Tibial nerve (tissue), 4 donors: ENCODE results near the gene CHN1. TPM values are rescaled to one million over a fixed set of nuclear protein-coding genes. Genes with fewer than 3 reads are reported as not detected.
A peak's percentile ranks its signal among the peaks of the same experiment; 100 is the strongest.

Experiments
- DNase-seq, 2 donors: peaks; one replicate each; pipeline ENCODE4 v3.0.0-alpha.2; 2019; ENCODE audit warnings: low spot score in 2 of 2
- H3K27ac ChIP-seq, 4 donors: fragments of 200-600 bp; sonication (generic) in 3 of 4; one replicate each; pipeline ENCODE4 v1.5.1; 2017 to 2019; ENCODE audit warnings: mild to moderate bottlenecking in 1 of 4
- H3K27me3 ChIP-seq, 2 donors: fragments of 200-600 bp; sonication (generic) in 1 of 2; one replicate each; pipeline versions ENCODE4 v1.5.1 to v1.6.0; 2017 to 2019
- H3K36me3 ChIP-seq, 3 donors: fragments of 200-600 bp; sonication (generic); one replicate each; pipeline ENCODE4 v1.5.1; 2018 to 2019
- H3K4me1 ChIP-seq, 4 donors: fragments of 200-600 bp; sonication (generic) in 3 of 4; one replicate each; pipeline ENCODE4 v1.5.1; 2017 to 2019
- H3K4me3 ChIP-seq, 4 donors: fragments of 200-600 bp; sonication (generic) in 3 of 4; one replicate each; pipeline ENCODE4 v1.5.1; 2017 to 2019; ENCODE audit warnings: mild to moderate bottlenecking in 1 of 4, moderate library complexity in 1 of 4
- H3K9me3 ChIP-seq, 4 donors: fragments of 200-600 bp; sonication (generic) in 3 of 4; one replicate each; pipeline ENCODE4 v1.5.1; 2017 to 2019
- EP300 ChIP-seq, 2 donors: sonication (generic); formaldehyde crosslinking; IDR thresholded peaks; one replicate each; pipeline ENCODE4 v1.6.1; 2017; ENCODE audit warnings: antibody characterized with exemption in 2 of 2, mild to moderate bottlenecking in 1 of 2
- POLR2A ChIP-seq, 2 donors: fragments of 450-650 bp; IDR thresholded peaks; one replicate each; pipeline ENCODE4 v1.6.1; 2017; ENCODE audit warnings: antibody characterized with exemption in 2 of 2, mild to moderate bottlenecking in 2 of 2, moderate library complexity in 2 of 2
- WGBS, 2 donors: methylation state at CpG; one replicate each; pipeline ENCODE4 v1.1.5; 2018; 5-methylcytosine and 5-hydroxymethylcytosine counted together
- total RNA-seq, 4 donors: library from RNA; depleted of rRNA; stranded (reverse); fragments of >200 nt; gene quantifications; one replicate each; pipeline ENCODE4 v1.1.0, GENCODE V29; 2016
- TF ChIP-seq, protein P1 (sequence below), 5 experiments: fragments of 200-600 bp in 3 of 5; fragments of 450-650 bp in 2 of 5; sonication (generic) in 3 of 5; IDR thresholded peaks; one replicate each; pipeline ENCODE4 v1.5.1; 2016 to 2019; ENCODE audit warnings: antibody characterized with exemption in 5 of 5, mild to moderate bottlenecking in 3 of 5, moderate library complexity in 2 of 5

CHN1 gene
- total RNA-seq, 4 donors from 2014 or later = 17.3 to 27.2 (median 23.8) TPM

DNA sequence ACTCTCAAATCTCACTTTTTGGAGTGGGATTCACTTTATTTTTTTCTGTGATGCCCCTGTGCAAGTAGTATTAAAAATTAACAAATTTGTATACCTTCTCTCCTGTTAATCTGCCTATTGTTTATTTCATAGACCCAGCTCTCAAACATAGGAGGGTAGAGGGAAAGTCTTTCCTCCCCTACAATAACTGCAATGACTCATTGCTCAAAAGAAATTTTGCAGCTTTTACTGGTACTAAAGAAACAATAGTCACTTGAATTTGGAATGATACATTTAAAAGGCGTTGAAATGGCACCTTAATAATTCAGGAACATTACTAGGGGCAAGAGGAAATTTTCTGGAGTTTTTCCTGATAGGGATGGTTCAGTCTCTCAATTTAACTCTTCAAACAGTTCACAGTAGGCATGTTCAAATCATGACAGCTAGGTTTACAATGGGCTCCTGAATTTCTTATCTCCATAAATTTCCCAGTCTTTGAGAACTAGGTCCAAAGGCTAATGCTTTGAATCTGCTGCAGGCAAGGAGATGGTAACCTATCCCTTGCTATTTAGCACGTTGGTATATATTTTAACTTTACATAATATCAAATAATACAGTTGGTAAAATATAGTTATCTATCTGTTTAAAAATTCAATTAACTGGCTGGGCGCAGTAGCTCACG, 88.8 kb downstream of the CHN1 start:
- TF ChIP-seq POLR2A (IDR thresholded peaks at IDR 0.05) (no peak), EP300 (IDR thresholded peaks at IDR 0.05) (no peak)
- TF ChIP-seq, protein P1, sequence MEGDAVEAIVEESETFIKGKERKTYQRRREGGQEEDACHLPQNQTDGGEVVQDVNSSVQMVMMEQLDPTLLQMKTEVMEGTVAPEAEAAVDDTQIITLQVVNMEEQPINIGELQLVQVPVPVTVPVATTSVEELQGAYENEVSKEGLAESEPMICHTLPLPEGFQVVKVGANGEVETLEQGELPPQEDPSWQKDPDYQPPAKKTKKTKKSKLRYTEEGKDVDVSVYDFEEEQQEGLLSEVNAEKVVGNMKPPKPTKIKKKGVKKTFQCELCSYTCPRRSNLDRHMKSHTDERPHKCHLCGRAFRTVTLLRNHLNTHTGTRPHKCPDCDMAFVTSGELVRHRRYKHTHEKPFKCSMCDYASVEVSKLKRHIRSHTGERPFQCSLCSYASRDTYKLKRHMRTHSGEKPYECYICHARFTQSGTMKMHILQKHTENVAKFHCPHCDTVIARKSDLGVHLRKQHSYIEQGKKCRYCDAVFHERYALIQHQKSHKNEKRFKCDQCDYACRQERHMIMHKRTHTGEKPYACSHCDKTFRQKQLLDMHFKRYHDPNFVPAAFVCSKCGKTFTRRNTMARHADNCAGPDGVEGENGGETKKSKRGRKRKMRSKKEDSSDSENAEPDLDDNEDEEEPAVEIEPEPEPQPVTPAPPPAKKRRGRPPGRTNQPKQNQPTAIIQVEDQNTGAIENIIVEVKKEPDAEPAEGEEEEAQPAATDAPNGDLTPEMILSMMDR (IDR thresholded peaks at IDR 0.05) = no peak
- 93% methylated on average over 4 of the region's 4 CpGs for WGBS, 2 donors

DNA sequence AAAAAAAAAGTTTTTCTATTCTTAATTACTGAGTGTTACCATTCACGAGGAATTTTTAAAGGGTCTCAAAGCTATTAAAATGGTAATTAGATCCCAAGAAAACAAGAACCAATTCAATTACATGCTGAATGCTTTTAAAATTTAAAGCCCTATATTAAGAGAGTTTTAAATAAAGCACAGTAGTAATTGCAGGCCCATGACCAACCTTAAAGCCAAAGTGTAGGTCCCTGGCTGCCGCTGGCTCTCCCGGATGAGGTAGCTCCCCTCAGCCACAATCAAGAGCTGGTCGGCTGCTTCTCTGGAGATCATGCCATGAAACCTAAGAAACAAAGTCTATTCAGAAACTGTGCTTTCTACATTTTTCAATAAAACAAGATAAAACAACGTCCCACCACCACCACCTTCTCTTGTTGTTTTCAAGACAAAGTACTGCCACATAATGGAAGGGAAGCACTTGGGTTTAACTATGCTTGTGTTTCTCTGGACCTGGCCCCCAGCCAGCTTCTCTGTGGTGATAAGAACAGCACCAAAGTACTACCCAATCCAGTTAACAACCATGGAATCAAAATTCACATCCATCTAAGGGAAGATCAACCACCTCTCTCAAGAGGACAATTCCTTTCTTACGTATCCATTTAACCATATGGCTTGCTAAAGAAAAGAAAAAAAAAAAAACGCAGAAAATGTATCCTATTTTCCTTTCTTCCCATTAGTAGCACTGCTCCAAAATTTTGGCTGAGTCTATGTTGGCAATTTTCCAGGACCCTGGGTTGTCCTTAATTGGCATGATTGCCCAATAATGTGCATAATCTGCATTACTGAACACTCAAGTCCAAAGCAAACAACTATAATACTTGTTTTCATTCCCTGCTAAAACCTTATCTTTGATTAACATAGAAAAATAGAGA, 90.1 kb downstream of the CHN1 start:
- Histone ChIP-seq H3K4me1 (peaks cover 0 to 10% (median 0%) of the 10 kb centered on the region in 4 donors), H3K27ac (peak overlapping the region in 1 of 4 donors; percentile 3), H3K27me3 (no peaks in the 10 kb centered on the region), H3K9me3 (no peaks in the 10 kb centered on the region), H3K4me3 (no peak overlapping the region), H3K36me3 (peaks cover 0 to 10% (median 0%) of the 10 kb centered on the region in 3 donors)
- 70% methylated on average over 7 of the region's 7 CpGs for WGBS, 2 donors
- TF ChIP-seq, protein P1 (IDR thresholded peaks at IDR 0.05) = no peak
- TF ChIP-seq POLR2A (IDR thresholded peaks at IDR 0.05) (no peak), EP300 (IDR thresholded peaks at IDR 0.05) (no peak)
- peak in 1 of 2 donors; percentile 27 for DNase-seq

More for the DNA sequence above, 88.8 kb downstream of the CHN1 start:
- H3K27me3 ChIP-seq = no peaks in the 10 kb centered on the region
- no peak overlapping the region for H3K4me3 ChIP-seq
- H3K27ac ChIP-seq = no peak overlapping the region
- peaks cover 0 to 10% (median 0%) of the 10 kb centered on the region in 4 donors for H3K4me1 ChIP-seq
- no peaks in the 10 kb centered on the region for H3K9me3 ChIP-seq
- H3K36me3 ChIP-seq = peaks cover 0 to 10% (median 0%) of the 10 kb centered on the region in 3 donors
- DNase-seq = no peak

DNA sequence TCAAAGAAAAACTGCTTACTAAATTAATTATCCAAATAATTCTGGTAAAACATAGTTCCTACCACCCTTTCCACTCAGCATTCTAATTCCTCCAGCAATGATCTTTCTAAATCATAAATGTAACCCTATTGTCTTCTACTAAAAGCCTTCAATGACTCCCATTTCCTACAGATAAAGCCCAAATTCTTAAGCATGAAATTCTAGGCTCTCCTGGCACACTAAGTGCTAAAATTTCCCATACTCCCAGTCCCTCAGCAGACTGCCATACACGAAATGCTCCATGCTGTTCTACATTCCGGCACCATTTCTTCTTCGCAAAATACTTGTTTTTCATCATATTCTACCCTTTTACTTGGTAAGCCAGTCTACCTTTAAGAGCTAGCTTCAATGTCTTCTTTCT, 96.9 kb downstream of the CHN1 start:
- no peaks in the 10 kb centered on the region for H3K36me3 ChIP-seq
- no peaks in the 10 kb centered on the region for H3K27me3 ChIP-seq
- no peak for TF ChIP-seq EP300 (IDR thresholded peaks at IDR 0.05)
- TF ChIP-seq POLR2A (IDR thresholded peaks at IDR 0.05) = no peak
- TF ChIP-seq, protein P1 (IDR thresholded peaks at IDR 0.05) = no peak
- 94 to 99% methylated on average over 3 of the region's 3 CpGs for WGBS, 2 donors
- H3K9me3 ChIP-seq = no peaks in the 10 kb centered on the region
- H3K4me1 ChIP-seq = no peaks in the 10 kb centered on the region
- H3K4me3 ChIP-seq = no peak overlapping the region
- no peak for DNase-seq
- H3K27ac ChIP-seq = no peak overlapping the region

DNA sequence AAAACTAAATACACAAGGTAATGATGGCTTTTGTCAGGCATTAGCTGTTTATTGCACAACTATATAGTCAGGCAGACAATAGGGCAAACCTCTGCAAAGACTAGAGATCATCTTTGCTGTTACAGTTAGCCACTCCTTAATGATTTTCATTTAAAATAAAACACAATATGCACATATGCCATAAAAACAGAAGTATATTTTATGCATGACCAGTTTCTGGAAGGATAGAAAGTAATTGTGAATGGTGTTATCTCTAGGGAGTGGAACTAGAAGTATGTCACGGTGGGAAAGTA, 102.0 kb downstream of the CHN1 start:
- H3K27ac ChIP-seq = no peak overlapping the region
- no peak overlapping the region for H3K4me3 ChIP-seq
- 76 to 86% methylated on average over 1 of the region's 1 CpG for WGBS, 2 donors
- TF ChIP-seq EP300 (IDR thresholded peaks at IDR 0.05) (no peak), POLR2A (IDR thresholded peaks at IDR 0.05) (no peak)
- TF ChIP-seq, protein P1 (IDR thresholded peaks at IDR 0.05) = no peak
- H3K4me1 ChIP-seq = peaks cover 0 to 14% (median 0%) of the 10 kb centered on the region in 4 donors
- no peak for DNase-seq
- H3K27me3 ChIP-seq = no peaks in the 10 kb centered on the region
- H3K9me3 ChIP-seq = no peaks in the 10 kb centered on the region
- H3K36me3 ChIP-seq = no peaks in the 10 kb centered on the region
